Activated CD4-positive, alpha-beta T cell treated with anti-CD3 and anti-CD28 coated beads, Interleukin-2, amount 10 ng/mL, durations not matched to agents 24 days and 14 days (primary cell): Measurements from ENCODE around the gene GRID1. TPM values are rescaled to one million over a fixed set of nuclear protein-coding genes. Genes with fewer than 3 reads are reported as not detected.

Experiments
- DNase-seq: peaks from one replicate; pipeline ENCODE4 v3.0.0; 2022
- H3K27ac Mint-ChIP-seq: one replicate; pipeline ENCODE4 v1.8.0; 2022; ENCODE audit warnings: mild to moderate bottlenecking, mixed read lengths
- H3K27me3 Mint-ChIP-seq: one replicate; pipeline ENCODE4 v1.8.0; 2022; ENCODE audit warnings: mixed read lengths
- H3K36me3 Mint-ChIP-seq: one replicate; pipeline ENCODE4 v1.8.0; 2022; ENCODE audit warnings: low read depth, mild to moderate bottlenecking, mixed read lengths
- H3K4me1 Mint-ChIP-seq: one replicate; pipeline ENCODE4 v1.8.0; 2021; ENCODE audit warnings: mixed read lengths
- H3K4me3 Mint-ChIP-seq: one replicate; pipeline ENCODE4 v1.8.0; 2022; ENCODE audit warnings: mild to moderate bottlenecking, moderate library complexity, mixed read lengths
- H3K9me3 Mint-ChIP-seq: one replicate; pipeline ENCODE4 v1.8.0; 2021; ENCODE audit warnings: mixed read lengths
- intact Hi-C: fragments of 100-400 bp; cut with micrococcal nuclease; formaldehyde crosslinking; loops from one replicate; pipeline ENCODE4 v1.15.1; 2023
- total RNA-seq: library from RNA; stranded (reverse); gene quantifications from 2 replicates; pipeline ENCODE4 v1.2.3, GENCODE V29; 2022

GRID1 gene
- total RNA-seq, 1 donor from 2014 or later = not detected

- Mint-ChIP-seq H3K27me3 (no peaks in the 10 kb centered on the region), H3K9me3 (no peaks in the 10 kb centered on the region), H3K27ac (no peak overlapping the region), H3K4me1 (no peaks in the 10 kb centered on the region), H3K4me3 (no peak overlapping the region), H3K36me3 (no peaks in the 10 kb centered on the region)
- intact Hi-C loops = no loop called here
- no peak for DNase-seq
These were observed 156.2 kb downstream of the GRID1 start for GRCh38 chr10:86210416-86210815.

- H3K4me3 Mint-ChIP-seq = no peak overlapping the region
- no peak for DNase-seq
- H3K36me3 Mint-ChIP-seq = no peaks in the 10 kb centered on the region
- H3K27me3 Mint-ChIP-seq = no peaks in the 10 kb centered on the region
- H3K4me1 Mint-ChIP-seq = no peaks in the 10 kb centered on the region
- no peaks in the 10 kb centered on the region for H3K9me3 Mint-ChIP-seq
- intact Hi-C loops = no loop called here
- H3K27ac Mint-ChIP-seq = no peak overlapping the region
These were observed 156.9 kb downstream of the GRID1 start for GRCh38 chr10:86209726-86210125.

GRCh38 chr10:86207226-86207625 lies 159.4 kb downstream of the GRID1 start:
- H3K4me1 Mint-ChIP-seq = no peaks in the 10 kb centered on the region
- H3K27me3 Mint-ChIP-seq = no peaks in the 10 kb centered on the region
- intact Hi-C loops = no loop called here
- H3K27ac Mint-ChIP-seq = no peak overlapping the region
- no peak for DNase-seq
- H3K4me3 Mint-ChIP-seq = no peak overlapping the region
- H3K9me3 Mint-ChIP-seq = no peaks in the 10 kb centered on the region
- no peaks in the 10 kb centered on the region for H3K36me3 Mint-ChIP-seq

- Mint-ChIP-seq H3K27me3 (no peaks in the 10 kb centered on the region), H3K4me1 (no peaks in the 10 kb centered on the region), H3K9me3 (no peaks in the 10 kb centered on the region), H3K36me3 (no peaks in the 10 kb centered on the region), H3K27ac (no peak overlapping the region), H3K4me3 (no peak overlapping the region)
- no peak for DNase-seq
- intact Hi-C loops = no loop called here
These were observed 160.4 kb downstream of the GRID1 start for GRCh38 chr10:86206240-86206579.

- Mint-ChIP-seq H3K27ac (no peak overlapping the region), H3K36me3 (no peaks in the 10 kb centered on the region), H3K9me3 (no peaks in the 10 kb centered on the region), H3K4me3 (no peak overlapping the region), H3K27me3 (no peaks in the 10 kb centered on the region), H3K4me1 (no peaks in the 10 kb centered on the region)
- no peak for DNase-seq
- intact Hi-C loops = no loop called here
These were observed 161.0 kb downstream of the GRID1 start for GRCh38 chr10:86205306-86206239.

GRCh38 chr10:86204421-86205305 lies 161.9 kb downstream of the GRID1 start:
- Mint-ChIP-seq H3K36me3 (no peaks in the 10 kb centered on the region), H3K27me3 (peaks cover 2% of the 10 kb centered on the region), H3K4me1 (no peaks in the 10 kb centered on the region), H3K27ac (no peak overlapping the region), H3K9me3 (no peaks in the 10 kb centered on the region), H3K4me3 (no peak overlapping the region)
- DNase-seq = no peak
- intact Hi-C loops = no loop called here

GRCh38 chr10:86203162-86203905 lies 163.3 kb downstream of the GRID1 start:
- Mint-ChIP-seq H3K4me3 (no peak overlapping the region), H3K4me1 (no peaks in the 10 kb centered on the region), H3K27me3 (peaks cover 2% of the 10 kb centered on the region), H3K36me3 (no peaks in the 10 kb centered on the region), H3K27ac (no peak overlapping the region), H3K9me3 (no peaks in the 10 kb centered on the region)
- peak; percentile 64 for DNase-seq
- intact Hi-C loops = no loop called here

GRCh38 chr10:86202226-86202735 lies 164.3 kb downstream of the GRID1 start:
- no peak overlapping the region for H3K27ac Mint-ChIP-seq

GRCh38 chr10:86200867-86201266 lies 165.7 kb downstream of the GRID1 start:
- Mint-ChIP-seq H3K4me3 (no peak overlapping the region), H3K27ac (no peak overlapping the region), H3K9me3 (no peaks in the 10 kb centered on the region), H3K4me1 (no peaks in the 10 kb centered on the region), H3K27me3 (peaks cover 2% of the 10 kb centered on the region), H3K36me3 (no peaks in the 10 kb centered on the region)
- intact Hi-C loops = no loop called here
- DNase-seq = no peak

More at GRCh38 chr10:86202226-86202735, 164.3 kb downstream of the GRID1 start:
- no peak for DNase-seq
- intact Hi-C loops = no loop called here
- Mint-ChIP-seq H3K36me3 (no peaks in the 10 kb centered on the region), H3K4me1 (no peaks in the 10 kb centered on the region), H3K9me3 (no peaks in the 10 kb centered on the region), H3K4me3 (no peak overlapping the region), H3K27me3 (peaks cover 2% of the 10 kb centered on the region)

- Mint-ChIP-seq H3K4me3 (no peak overlapping the region), H3K27me3 (peaks cover 2% of the 10 kb centered on the region), H3K4me1 (no peaks in the 10 kb centered on the region), H3K9me3 (no peaks in the 10 kb centered on the region), H3K36me3 (no peaks in the 10 kb centered on the region), H3K27ac (no peak overlapping the region)
- intact Hi-C loops = no loop called here
- no peak for DNase-seq
These were observed 166.3 kb downstream of the GRID1 start for GRCh38 chr10:86200269-86200668.

GRCh38 chr10:86199041-86199440 lies 167.6 kb downstream of the GRID1 start:
- no peak for DNase-seq
- Mint-ChIP-seq H3K9me3 (no peaks in the 10 kb centered on the region), H3K4me3 (no peak overlapping the region), H3K27me3 (peaks cover 2% of the 10 kb centered on the region), H3K36me3 (no peaks in the 10 kb centered on the region), H3K4me1 (no peaks in the 10 kb centered on the region), H3K27ac (no peak overlapping the region)
- intact Hi-C loops = no loop called here

- Mint-ChIP-seq H3K4me3 (no peak overlapping the region), H3K36me3 (no peaks in the 10 kb centered on the region), H3K27me3 (peaks cover 2% of the 10 kb centered on the region), H3K4me1 (no peaks in the 10 kb centered on the region), H3K9me3 (no peaks in the 10 kb centered on the region), H3K27ac (no peak overlapping the region)
- intact Hi-C loops = no loop called here
- DNase-seq = no peak
These were observed 168.3 kb downstream of the GRID1 start for GRCh38 chr10:86198271-86198670.

GRCh38 chr10:86197166-86197790 lies 169.3 kb downstream of the GRID1 start:
- Mint-ChIP-seq H3K4me3 (no peak overlapping the region), H3K27ac (no peak overlapping the region), H3K4me1 (no peaks in the 10 kb centered on the region), H3K9me3 (no peaks in the 10 kb centered on the region), H3K27me3 (peaks cover 2% of the 10 kb centered on the region), H3K36me3 (no peaks in the 10 kb centered on the region)
- intact Hi-C loops = no loop called here
- DNase-seq = no peak
